Right kidney (tissue), 1 donor: Measurements from ENCODE around the gene MSH5.

Experiments
- DNase-seq: peaks from one replicate; pipeline ENCODE4 v3.0.0-alpha.2; 2016

MSH5 gene

GRCh38 chr6:31712296-31712695, 27.5 kb upstream of the MSH5 start:
- no peak for DNase-seq

- no peak for DNase-seq
Measured at GRCh38 chr6:31713465-31713864, 26.3 kb upstream of the MSH5 start.

DNA sequence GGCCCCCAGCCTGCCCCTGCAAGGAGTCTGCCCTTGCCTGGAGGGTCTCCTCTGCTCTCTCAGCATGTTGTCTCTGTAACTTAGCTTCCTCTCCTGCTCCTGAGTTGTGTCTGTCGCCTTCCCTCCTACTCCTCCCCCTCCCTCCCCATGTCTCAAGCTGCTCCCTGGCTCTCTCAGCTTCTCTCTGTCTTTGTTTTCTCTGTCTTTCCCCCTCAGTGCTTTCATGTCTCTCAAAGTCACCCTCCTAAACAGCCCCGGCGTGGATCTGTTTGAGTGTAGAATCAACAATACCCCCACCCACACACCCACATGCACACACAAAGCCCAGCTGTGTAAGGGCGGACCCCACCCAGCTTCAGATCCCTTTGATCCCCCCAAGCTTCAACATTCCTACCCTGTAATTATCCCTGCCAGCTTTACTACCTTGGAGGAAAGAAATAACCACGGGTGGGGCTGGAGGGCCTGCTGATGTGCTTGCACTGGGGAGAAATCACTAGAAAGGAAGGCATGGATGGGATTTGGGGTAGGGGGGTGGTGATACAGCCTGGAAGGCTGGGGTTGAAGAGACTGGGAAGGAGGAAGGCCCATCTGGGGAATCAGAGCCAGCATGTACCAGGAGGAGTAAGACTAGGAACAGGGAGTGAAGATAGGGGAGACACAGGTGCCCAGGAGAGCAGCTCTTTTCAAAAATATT, 25.7 kb upstream of the MSH5 start:
- peak; percentile 63 for DNase-seq

DNA sequence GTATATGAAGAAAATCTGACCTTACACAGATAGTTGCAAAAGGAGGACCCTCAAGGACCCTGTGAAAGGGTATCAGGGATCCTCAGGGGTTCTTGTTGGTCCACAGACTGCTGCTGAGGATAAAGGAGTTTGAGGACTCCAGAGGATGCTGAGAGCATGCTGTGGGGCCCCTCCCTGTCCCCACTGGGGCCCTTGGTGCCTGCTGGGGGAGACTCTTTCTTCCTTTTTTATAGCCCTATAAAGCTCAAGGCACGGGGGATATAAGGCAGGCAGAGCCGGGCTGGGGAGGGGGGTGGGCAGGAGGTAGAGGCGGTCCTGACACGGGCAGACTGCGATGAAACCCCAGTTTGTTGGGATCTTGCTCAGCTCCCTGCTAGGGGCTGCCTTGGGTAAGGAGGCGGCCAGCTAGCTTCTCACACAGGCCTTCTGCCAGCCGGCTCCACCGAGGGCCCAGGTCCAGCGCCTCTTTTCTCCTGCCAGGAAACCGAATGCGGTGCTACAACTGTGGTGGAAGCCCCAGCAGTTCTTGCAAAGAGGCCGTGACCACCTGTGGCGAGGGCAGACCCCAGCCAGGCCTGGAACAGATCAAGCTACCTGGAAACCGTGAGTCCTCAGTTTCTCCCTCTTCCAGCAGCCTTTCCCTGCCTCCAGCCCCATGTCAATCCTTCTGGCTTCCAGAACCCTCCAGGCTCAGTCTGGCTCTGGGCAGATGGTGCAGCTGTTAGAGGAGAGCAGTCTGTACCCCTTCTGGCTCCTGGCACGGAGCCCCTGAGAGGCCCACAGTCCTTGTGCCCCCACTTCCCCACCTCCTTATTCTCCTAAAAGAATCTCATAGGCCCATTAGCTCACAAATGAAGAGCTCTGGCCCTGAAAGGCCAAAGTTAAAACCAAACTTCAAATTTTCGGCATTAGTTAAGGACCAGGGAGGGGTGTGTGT, 24.5 kb upstream of the MSH5 start, which contains the start of gene LY6G6D:
Gene LY6G6D, plus strand, starts transcription at position 327 of the 937 bp plus-strand sequence. Its CDS starts 8 bp downstream, at position 335.
- DNase-seq, result no peak

DNA sequence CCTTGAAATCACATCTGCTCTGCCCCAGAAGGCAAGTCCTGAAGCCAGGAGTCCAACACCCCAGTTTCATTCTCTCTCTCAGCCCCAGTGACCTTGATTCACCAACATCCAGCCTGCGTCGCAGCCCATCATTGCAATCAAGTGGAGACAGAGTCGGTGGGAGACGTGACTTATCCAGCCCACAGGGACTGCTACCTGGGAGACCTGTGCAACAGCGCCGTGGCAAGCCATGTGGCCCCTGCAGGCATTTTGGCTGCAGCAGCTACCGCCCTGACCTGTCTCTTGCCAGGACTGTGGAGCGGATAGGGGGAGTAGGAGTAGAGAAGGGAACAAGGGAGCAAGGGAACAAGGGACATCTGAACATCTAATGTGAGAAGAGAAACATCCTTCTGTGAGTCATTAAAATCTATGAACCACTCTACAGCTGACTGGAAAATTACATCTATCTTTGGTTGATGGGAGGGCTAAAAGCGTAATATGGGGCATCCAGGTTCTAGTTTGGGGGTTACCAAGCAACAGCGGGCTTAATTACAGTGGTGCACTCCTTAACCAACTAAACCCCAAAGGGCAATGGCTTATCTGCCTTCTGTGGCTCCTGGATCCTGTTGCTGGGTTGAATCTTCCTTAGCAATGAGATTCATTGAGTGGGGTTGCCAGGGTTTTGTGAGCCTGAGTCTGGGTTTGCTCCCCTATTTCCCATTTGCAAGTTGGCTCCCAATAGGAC, 22.1 kb upstream of the MSH5 start:
- no peak for DNase-seq

GRCh38 chr6:31718265-31718664, 21.5 kb upstream of the MSH5 start:
- no peak for DNase-seq

- no peak for DNase-seq
Measured at GRCh38 chr6:31719001-31719400, 20.8 kb upstream of the MSH5 start.

- no peak for DNase-seq
Measured at GRCh38 chr6:31720196-31720770, 19.5 kb upstream of the MSH5 start.

- DNase-seq, result no peak
Measured at GRCh38 chr6:31721351-31722020, 18.3 kb upstream of the MSH5 start, which contains the start of gene LY6G6C. Gene LY6G6C (minus strand): TSS chr6:31721746. CDS start chr6:31721679, 67 bp downstream.

GRCh38 chr6:31722173-31722572, 17.6 kb upstream of the MSH5 start:
- DNase-seq, result no peak

DNA sequence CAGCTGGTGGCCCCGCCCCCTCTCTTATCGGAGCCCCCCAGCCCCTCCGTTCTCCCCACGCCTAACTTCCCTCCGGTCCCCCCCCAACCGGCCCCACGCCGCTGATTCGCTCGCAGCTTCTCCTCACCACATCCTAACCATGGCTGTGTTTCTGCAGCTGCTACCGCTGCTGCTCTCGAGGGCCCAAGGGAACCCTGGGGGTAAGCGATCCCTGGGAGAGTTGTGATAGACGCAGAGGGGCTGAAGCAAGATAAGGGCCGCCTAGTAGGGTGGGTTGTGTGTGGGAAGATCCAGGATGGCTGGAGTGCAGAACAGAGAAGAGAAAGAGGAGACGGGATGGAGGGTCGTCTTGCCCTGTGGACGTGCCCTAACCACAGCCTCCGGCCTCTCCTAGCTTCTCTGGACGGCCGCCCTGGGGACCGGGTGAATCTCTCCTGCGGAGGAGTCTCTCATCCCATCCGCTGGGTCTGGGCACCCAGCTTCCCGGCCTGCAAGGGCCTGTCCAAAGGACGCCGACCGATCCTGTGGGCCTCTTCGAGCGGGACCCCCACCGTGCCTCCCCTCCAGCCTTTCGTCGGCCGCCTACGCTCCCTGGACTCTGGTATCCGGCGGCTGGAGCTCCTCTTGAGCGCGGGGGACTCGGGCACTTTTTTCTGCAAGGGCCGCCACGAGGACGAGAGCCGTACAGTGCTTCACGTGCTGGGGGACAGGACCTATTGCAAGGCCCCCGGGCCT, 16.4 kb upstream of the MSH5 start, which contains the start of gene MPIG6B:
Gene MPIG6B, plus strand, starts transcription at position 129 of the 735 bp plus-strand sequence. Its CDS starts 11 bp downstream, at position 140.
- no peak for DNase-seq

DNA sequence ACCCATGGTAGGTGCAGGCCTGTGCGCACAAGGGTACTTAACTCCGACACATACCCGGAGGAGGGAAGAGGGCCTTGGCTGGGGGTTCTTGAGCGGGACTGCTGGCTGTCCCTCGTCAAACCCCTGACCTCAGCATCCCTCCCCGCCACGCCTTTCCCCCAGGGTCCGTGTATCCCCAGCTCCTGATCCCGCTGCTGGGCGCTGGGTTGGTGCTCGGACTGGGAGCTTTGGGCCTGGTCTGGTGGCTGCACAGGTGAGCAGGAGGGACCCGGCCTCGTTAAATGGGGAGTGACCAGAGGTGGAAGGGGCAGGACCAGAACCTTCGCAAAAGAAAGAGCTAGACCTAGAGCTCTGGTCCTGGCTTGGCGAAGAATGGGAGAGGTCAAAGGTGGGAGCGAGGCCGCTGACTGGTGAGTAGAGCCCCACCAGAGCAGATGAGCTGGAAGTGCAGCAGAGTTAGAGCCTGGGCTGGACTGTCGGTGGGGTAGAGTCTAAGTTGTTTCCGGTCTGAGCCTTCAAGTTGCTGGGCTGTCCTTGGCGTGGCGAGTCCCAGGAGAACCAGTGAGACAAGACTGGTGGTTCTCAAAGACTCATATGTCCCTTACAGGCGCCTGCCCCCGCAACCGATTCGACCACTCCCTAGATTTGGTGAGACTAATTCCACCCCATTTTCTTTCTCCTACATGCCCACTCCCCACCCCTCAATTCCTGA, 15.7 kb upstream of the MSH5 start:
- DNase-seq, result no peak

- DNase-seq, result no peak
Measured at GRCh38 chr6:31725502-31726350, 14.1 kb upstream of the MSH5 start.

DNA sequence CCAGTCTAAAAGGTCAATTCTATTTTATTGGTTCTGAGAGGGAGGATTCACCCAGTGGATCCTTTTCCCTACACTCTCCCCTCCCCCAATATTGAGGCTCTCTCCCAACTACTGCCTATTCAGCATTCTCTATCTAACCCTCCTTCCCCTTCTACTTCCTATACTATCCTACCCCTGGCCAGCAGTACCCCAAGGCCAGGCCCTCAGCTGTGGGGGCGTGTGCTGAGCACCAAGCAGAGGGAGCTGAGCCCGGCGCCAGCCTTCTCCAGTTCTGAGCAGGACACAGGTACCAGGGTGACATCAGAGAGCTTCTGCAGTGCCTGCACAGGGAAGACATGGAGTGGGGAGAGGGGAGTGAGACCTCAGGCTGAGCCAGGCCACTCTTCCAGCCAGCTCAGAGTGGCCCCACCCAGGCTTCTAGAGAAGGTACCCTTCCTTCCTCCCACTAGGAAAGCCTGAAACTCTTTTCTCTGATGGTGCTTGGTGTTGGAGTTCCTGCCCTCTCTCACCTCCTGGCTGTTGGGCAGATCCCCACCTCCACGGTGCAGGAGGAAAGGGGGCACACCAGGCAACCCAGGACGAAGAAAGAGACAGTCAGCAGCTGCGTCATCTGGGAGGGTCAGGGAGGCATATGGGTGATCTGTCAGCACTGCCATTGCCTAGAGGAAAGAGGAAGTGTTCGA, 12.6 kb upstream of the MSH5 start:
- DNase-seq, result no peak

- DNase-seq, result no peak
Measured at GRCh38 chr6:31727717-31728671, 11.8 kb upstream of the MSH5 start.

- peak; percentile 36 for DNase-seq
Measured at GRCh38 chr6:31728767-31729514, 10.9 kb upstream of the MSH5 start, which contains the start of gene DDAH2. Gene DDAH2 (minus strand): TSS chr6:31729299. CDS start chr6:31729161, 138 bp downstream.
